Measurements from ENCODE around the gene GNAI3. TPM values are rescaled to one million over a fixed set of nuclear protein-coding genes. Genes with fewer than 3 reads are reported as not detected.

The GNAI3 gene
- polyA plus RNA-seq, 3 donors: 2.5 to 4.8 (median 4.1) TPM

GRCh38 chr1:109570414-109570813, 22.0 kb downstream of the GNAI3 start:
- 26 to 50% (median 46%) methylated on average over 3 of the region's 3 CpGs for WGBS, 3 donors
- H3K27ac ChIP-seq (ENCODE audit: low read depth, low read length): no peak overlapping the region

- 51 to 69% (median 54%) methylated on average over 2 of the region's 2 CpGs for whole genome bisulfite sequencing, 3 donors
- no peak overlapping the region for H3K27ac ChIP-seq (ENCODE audit: low read depth, low read length)
Observed at GRCh38 chr1:109573785-109574184, 25.4 kb downstream of the GNAI3 start.

DNA sequence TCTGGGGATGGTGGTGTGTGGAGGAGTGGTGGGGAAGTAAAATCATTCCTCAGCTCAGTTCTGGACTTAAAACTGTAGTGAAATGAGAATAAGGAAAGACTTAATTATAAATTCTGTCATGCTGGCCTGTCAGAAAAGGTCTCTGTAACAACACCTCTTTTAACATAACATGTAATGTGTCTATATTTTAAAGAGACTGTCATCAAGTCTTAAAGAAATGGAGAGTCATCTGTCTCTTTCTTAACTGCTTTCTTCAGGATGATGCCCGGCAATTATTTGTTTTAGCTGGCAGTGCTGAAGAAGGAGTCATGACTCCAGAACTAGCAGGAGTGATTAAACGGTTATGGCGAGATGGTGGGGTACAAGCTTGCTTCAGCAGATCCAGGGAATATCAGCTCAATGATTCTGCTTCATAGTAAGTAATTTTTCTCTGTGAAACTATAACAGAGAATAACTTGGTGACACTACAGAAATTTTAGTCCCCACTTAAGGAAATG, 30.6 kb downstream of the GNAI3 start:
- no peak overlapping the region for H3K27ac ChIP-seq (ENCODE audit: low read depth, low read length)
- WGBS, 3 donors: 75 to 89% (median 83%) methylated on average over 3 of the region's 3 CpGs

- no peak overlapping the region for H3K27ac ChIP-seq (ENCODE audit: low read depth, low read length)
- WGBS, 3 donors: 86 to 100% (median 88%) methylated on average over 1 of the region's 1 CpG
Observed at GRCh38 chr1:109579491-109579890, 31.1 kb downstream of the GNAI3 start.

- 91 to 94% (median 91%) methylated on average over 2 of the region's 2 CpGs for WGBS, 3 donors
Observed at GRCh38 chr1:109582021-109582420, 33.6 kb downstream of the GNAI3 start.

GRCh38 chr1:109584766-109585165, 36.4 kb downstream of the GNAI3 start:
- 38 to 53% (median 39%) methylated on average over 1 of the region's 1 CpG for WGBS, 3 donors
- no peak overlapping the region for H3K27ac ChIP-seq (ENCODE audit: low read depth, low read length)

More at GRCh38 chr1:109582021-109582420, 33.6 kb downstream of the GNAI3 start:
- H3K27ac ChIP-seq (ENCODE audit: low read depth, low read length): no peak overlapping the region

DNA sequence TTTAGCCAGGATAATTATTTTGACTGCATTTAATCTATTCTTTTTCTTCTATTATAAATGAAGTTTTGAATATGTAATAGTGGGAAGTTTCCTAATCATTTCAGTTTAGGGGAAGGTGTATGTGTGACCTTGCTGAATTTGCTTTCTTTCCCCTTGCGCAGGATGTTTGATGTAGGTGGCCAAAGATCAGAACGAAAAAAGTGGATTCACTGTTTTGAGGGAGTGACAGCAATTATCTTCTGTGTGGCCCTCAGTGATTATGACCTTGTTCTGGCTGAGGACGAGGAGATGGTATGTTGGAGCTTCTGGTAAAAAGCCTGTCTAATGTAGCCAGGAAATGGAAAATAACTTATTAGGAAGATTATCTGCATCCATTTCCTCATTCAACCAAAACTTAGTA, 37.6 kb downstream of the GNAI3 start:
- 74 to 94% (median 78%) methylated on average over 3 of the region's 3 CpGs for WGBS, 3 donors
- no peak overlapping the region for H3K27ac ChIP-seq (ENCODE audit: low read depth, low read length)

GRCh38 chr1:109589177-109589576, 40.8 kb downstream of the GNAI3 start:
- WGBS, 3 donors: 42 to 74% (median 71%) methylated on average over 3 of the region's 3 CpGs
- no peak overlapping the region for H3K27ac ChIP-seq (ENCODE audit: low read depth, low read length)

GRCh38 chr1:109589679-109590078, 41.3 kb downstream of the GNAI3 start:
- H3K27ac ChIP-seq (ENCODE audit: low read depth, low read length): no peak overlapping the region

DNA sequence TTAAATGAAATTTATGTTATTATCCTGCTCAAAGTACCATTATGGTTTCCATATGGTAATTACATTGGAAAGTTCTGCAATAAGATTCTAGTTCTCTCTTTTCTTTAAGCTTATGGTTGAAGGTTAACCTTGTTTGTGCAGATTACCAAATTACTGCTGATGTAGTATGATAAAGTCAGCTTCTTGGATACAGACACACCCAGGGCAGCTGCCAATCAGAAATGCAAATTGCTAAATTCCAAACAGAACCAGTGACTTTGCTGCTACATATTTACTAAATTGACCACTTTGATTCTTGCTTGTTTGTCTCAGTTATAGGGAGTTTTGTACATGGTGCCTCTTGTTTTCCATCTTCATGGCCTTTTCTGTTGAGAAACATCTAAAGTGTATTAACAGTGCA, 44.5 kb downstream of the GNAI3 start:
- no peak overlapping the region for H3K27ac ChIP-seq (ENCODE audit: low read depth, low read length)

DNA sequence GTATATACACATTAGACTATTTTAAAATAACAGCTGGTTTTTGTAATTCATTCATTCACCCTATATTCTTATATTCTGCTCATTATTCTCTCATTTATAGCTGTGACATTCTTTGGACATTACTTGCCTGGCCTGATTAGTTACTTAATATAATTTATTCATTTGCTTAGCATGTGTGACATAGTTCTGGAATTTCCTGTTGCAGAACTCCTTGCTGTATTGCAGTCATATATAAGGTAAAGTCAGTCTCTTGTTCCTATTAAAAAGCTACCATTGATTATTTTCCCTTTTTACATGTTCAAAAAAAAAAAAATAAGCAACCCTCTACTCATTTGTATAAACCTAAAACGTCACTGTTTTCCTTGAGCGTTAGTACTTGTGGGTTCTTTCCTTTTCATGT, 47.1 kb downstream of the GNAI3 start:
- H3K27ac ChIP-seq (ENCODE audit: low read depth, low read length): no peak overlapping the region
- WGBS, 3 donors: 92 to 96% (median 93%) methylated on average over 2 of the region's 2 CpGs

DNA sequence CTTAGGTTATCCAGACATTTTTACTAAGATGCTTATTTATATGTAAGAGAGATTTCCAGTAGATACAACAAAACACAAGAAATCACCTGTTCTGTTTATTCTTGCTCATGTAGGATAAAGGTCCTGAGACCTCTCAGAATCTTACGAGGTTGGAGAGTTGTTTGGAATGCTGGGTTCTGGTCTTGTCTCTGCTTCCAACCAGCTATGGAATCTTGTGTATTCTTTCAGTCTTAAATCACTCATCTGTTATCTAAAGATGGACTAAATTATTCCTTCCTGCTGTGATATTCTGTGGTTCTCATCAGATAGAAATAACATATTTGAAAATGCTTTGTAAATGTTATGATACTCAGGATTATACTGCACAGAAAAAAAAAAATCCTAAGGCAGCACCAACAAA, 49.7 kb downstream of the GNAI3 start:
- WGBS, 3 donors: 85 to 96% (median 96%) methylated on average over 1 of the region's 1 CpG

DNA sequence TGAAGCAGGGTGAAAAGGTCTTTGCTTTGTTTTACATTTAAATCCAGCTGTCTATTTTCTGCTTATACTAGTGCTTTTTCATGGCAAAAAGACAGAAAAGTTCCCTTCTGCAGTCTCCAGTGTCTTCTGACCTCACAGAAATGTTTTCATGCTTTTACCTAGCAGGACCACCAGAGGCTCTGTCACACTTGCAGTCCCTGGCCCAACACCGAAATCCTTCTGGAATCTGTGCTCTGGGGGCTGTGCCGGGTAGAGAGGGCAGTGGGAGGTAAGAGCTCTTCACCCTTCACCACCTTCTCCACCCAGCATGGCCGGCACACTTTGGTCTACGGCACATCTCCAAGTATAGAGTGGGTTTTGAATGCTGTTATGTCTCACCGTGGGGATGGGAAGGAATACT, 50.2 kb downstream of the GNAI3 start:
- 87 to 94% (median 91%) methylated on average over 5 of the region's 5 CpGs for WGBS, 3 donors
- no peak overlapping the region for H3K27ac ChIP-seq (ENCODE audit: low read depth, low read length)

More for the DNA sequence above, 49.7 kb downstream of the GNAI3 start:
- H3K27ac ChIP-seq (ENCODE audit: low read depth, low read length): no peak overlapping the region

GRCh38 chr1:109603229-109603628, 54.8 kb downstream of the GNAI3 start:
- no peak overlapping the region for H3K27ac ChIP-seq (ENCODE audit: low read depth, low read length)
- 95 to 98% (median 98%) methylated on average over 3 of the region's 3 CpGs for WGBS, 3 donors

GRCh38 chr1:109605381-109605780, 57.0 kb downstream of the GNAI3 start:
- no peak overlapping the region for H3K27ac ChIP-seq (ENCODE audit: low read depth, low read length)
- WGBS, 3 donors: 93 to 100% (median 94%) methylated on average over 1 of the region's 1 CpG

DNA sequence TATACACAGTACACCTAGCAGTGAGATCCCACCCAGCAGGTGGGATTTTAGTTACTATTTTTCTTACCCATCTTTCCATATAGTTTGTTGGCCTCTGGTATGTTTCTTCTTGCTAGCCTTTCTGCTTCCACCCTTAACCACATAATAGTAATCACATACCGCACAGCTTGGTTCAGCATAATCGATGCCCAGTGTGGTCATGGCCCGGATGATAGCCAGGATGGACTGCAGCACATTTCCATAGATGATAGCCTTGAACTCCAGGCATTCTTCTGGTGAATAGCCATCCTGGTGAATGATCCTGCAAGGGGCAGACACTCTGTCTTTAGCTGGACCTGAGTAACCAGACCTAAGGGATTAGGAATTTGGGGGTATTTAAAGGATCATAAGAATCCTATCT, 61.5 kb downstream of the GNAI3 start:
- H3K27ac ChIP-seq (ENCODE audit: low read depth, low read length): no peak overlapping the region
- 92 to 98% (median 97%) methylated on average over 3 of the region's 3 CpGs for WGBS, 3 donors

GRCh38 chr1:109610609-109611307, 62.3 kb downstream of the GNAI3 start:
- 69 to 75% (median 72%) methylated on average over 3 of the region's 3 CpGs for WGBS, 3 donors
- no peak overlapping the region for H3K27ac ChIP-seq (ENCODE audit: low read depth, low read length)

DNA sequence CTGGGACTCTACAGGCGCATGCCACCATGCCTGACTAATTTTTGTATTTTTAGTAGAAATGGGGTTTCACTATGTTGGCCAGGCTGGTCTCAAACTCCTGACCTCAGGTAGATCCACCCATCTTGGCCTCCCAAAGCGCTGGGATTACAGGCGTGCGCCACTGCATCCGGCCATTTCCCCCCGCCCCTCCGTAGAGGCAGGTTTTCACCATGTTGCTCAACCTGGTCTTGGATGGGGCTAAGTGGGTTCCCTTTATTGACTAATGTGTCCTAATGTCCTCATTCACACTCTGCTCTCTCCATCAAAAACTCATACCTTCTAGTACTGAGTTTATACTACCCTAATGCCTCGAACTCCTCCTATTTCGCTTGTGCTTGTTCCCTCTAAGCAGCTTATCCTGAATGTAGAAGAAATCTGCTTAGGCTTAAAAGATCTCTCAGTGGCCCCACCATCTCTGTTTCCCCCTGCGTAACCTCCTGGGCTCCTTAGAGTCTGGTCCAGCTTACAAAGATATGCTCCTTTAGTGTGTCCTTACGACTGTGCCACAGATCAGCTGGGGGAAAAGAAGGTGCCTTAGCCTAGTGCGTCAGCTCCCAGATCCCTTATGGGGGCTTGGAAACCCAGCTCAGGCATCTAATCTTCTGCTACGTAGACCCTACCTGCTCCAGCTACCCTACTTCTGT, 63.0 kb downstream of the GNAI3 start:
- WGBS, 3 donors: 83 to 97% (median 87%) methylated on average over 13 of the region's 13 CpGs

DNA sequence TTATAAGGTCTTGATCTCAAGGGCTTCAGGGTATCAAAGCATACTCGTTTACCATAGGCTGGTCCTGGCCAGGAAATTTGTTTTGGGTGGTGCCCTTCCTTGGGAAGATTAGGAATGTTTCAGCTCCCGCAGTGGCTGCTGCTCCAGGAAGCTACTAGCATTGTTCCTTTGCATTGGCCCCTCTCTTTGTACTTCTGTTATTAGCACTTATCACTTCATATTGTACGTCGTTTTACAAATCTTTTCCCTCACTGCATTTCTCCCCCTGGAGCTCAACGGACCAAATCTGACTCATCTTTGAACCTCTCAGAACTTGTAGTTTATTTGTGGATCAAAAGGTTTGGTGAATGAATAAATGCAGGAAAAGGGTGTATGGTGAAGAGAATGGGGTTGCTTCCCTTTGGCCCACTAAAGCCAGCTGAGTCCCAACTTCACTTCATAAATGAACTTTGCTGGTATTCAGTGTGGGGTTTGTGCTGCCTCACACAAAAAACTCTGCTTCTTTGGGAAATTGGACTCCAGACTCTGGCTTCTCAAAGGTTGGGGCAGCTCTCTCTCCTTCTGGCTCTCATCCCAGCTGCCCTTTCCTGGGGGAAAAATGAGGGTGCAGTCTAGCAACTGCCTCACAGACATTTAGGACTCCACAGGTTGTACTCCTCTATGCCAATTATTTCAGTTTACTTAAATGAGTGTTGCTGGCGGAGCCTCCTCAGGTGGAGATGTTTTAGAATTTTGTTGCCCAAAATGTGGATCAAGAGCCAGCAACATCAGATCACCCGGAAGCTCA, 65.1 kb downstream of the GNAI3 start:
- 63 to 74% (median 63%) methylated on average over 7 of the region's 7 CpGs for whole genome bisulfite sequencing, 3 donors

More for the DNA sequence above, 63.0 kb downstream of the GNAI3 start:
- H3K27ac ChIP-seq (ENCODE audit: low read depth, low read length): no peak overlapping the region

More for the DNA sequence above, 65.1 kb downstream of the GNAI3 start:
- H3K27ac ChIP-seq (ENCODE audit: low read depth, low read length): no peak overlapping the region

Measured in adipose tissue (tissue), 3 donors.